ENCODE results near the gene TXNRD3.

DNA sequence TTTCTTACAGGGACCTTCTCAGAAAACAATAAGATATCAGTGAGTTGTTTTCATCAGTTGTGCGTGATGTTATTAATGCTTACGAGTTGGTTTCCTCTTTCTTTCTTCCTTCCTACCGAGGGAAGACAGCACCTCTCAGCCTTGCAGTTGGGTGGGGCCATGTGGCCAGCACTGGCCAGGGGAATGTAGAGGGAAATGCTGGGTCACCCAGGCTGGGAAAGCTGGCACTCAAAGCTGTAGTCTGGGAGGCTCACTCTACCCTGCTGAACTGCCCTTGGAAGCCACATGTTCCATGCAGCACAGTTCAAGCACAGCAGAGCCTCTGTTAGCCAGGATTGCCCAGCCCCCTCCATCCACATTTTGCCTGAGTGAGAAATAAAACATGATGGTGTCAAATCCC is 39.0 kb upstream of the TXNRD3 start:
- TF ChIP-seq POLR2AphosphoS5 (IDR thresholded peaks at IDR 0.05; ENCODE audit: low read depth, low read length) (no peak), NFIC (IDR thresholded peaks at IDR 0.05; ENCODE audit: borderline replicate concordance) (no peak), YY1 (IDR thresholded peaks at IDR 0.05; ENCODE audit: low read depth) (no peak), CTCF (IDR thresholded peaks at IDR 0.05) (no peak), ELF1 (IDR thresholded peaks at IDR 0.05) (no peak)
- TF ChIP-seq, protein P1, sequence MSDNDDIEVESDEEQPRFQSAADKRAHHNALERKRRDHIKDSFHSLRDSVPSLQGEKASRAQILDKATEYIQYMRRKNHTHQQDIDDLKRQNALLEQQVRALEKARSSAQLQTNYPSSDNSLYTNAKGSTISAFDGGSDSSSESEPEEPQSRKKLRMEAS (IDR thresholded peaks at IDR 0.05; ENCODE audit: low read depth): no peak
- TF ChIP-seq, protein P2, sequence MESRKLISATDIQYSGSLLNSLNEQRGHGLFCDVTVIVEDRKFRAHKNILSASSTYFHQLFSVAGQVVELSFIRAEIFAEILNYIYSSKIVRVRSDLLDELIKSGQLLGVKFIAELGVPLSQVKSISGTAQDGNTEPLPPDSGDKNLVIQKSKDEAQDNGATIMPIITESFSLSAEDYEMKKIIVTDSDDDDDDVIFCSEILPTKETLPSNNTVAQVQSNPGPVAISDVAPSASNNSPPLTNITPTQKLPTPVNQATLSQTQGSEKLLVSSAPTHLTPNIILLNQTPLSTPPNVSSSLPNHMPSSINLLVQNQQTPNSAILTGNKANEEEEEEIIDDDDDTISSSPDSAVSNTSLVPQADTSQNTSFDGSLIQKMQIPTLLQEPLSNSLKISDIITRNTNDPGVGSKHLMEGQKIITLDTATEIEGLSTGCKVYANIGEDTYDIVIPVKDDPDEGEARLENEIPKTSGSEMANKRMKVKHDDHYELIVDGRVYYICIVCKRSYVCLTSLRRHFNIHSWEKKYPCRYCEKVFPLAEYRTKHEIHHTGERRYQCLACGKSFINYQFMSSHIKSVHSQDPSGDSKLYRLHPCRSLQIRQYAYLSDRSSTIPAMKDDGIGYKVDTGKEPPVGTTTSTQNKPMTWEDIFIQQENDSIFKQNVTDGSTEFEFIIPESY (IDR thresholded peaks at IDR 0.05; ENCODE audit: borderline replicate concordance, low read depth): no peak
